ENCODE data around the gene P2RY12.

Gene P2RY12

DNA sequence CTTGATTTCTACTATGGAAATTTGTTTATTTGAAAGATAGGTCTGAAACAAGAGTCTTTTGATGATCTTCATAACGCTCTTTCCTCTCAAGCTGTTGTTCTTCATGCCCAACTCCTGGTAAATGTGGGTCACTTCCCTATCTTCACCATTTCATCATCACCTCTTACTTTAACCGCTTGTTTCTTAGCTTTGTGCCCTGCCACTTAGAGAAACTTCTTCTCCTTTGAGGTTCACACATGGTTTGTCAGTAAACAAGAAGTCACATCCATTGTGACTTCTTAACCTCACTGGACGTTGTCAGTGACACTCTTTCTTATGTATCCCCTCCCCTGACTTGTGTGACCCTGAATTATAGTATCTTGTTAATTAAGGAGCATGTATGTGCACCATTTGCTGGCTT lies 38.3 kb downstream of the P2RY12 start:
- no peak for DNase-seq (ENCODE audit: low read depth)

DNA sequence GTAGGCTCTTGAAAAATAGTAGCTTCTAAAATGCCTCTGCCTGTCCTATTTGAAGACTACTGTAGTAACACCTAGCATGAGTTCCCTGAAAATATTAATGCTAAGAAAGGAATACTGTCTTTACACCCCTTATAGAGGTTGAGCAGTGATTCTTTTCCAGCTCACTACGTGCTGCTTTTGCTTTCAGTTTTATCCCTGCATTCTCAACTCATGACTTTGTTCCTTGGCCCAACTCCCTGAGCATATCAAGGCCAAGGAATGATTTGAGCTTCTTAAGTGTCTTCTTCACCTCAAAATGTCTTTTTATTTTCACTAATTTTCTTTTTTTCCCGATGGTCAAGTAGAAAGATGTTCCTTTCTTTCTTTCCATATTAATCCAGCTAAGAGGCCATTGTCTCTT lies 38.7 kb downstream of the P2RY12 start:
- DNase-seq (ENCODE audit: low read depth) = no peak

DNA sequence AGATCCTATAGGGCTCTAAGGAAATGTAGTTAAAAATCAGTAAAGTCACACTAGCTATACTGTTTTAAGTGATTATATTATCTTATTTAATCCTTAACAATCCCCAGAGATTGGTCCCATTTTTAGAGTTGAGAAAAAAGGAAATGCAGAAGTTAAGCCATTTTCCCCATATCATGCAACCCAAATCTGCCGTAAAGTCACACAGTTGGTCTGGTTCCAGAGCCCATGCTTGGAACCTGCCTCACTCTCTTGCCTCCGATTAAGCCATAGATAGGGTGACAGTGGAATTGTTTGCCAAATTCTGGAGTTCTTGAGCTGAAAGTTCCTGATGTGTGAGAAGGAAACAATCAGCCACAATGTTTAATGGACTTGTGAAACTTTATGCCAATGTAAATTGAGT lies 52.9 kb downstream of the P2RY12 start:
- no peak for DNase-seq (ENCODE audit: low read depth)

DNA sequence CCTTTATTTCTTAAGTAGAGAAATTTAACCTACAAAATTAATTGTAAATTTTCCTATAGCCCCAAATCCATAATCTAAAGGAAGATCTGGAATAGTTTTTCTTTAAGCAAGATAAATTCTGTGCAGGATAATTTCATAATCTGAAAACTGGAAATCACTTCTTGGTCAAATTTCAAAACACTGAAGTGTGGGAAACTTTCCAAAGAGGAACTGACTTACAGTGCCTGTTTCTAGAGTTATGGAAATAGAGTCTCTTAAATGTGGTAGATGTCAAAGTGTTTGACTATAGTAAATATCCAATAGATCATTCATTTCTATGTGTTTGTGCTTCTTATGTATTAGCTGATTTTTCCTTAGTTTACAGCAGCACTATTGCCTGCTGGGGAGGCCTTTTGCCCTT lies 53.7 kb downstream of the P2RY12 start:
- no peak for DNase-seq (ENCODE audit: low read depth)

DNA sequence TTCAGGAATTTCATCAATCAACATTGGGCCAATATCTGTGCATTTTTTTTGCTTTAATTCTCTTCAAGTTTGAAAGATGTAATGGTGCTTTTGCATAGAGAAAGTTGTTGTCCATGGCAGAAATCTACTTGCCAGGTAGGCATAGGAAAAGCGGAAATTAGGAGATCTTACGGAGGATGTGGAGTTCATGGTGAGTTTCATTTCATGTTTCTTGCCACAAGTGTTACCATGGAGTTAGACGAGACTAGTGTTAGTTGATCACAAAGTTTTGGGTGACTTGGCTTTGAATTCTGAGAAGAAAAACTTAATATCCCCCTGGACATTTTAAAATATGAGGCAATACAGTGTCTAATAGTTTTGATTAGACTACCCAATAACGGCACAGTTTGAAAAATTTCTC lies 54.2 kb downstream of the P2RY12 start:
- DNase-seq (ENCODE audit: low read depth) = no peak

DNA sequence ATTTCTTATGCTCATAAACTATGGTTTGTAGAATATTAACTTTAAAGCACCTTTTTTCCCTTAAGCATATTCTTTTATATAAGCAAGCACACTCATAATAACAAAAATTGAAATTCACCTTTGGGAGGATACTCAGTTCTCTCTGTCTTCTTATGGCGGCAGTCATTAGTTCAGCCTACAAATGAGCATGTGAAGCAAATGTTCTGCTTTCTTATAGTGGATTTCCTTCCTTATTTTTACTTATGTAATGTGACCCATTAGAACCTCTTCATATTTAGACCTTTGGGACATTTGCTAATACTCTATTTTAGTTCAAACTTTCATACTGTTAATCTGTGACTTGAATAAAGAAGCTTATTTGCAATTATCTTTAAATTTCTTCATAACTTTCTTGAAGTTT lies 55.2 kb downstream of the P2RY12 start, which contains the start of gene P2RY13:
Gene P2RY13 (minus strand): TSS at position 187 of the 400 bp plus-strand sequence. CDS start 21 bp downstream, at position 166.
- DNase-seq (ENCODE audit: low read depth) = no peak

DNA sequence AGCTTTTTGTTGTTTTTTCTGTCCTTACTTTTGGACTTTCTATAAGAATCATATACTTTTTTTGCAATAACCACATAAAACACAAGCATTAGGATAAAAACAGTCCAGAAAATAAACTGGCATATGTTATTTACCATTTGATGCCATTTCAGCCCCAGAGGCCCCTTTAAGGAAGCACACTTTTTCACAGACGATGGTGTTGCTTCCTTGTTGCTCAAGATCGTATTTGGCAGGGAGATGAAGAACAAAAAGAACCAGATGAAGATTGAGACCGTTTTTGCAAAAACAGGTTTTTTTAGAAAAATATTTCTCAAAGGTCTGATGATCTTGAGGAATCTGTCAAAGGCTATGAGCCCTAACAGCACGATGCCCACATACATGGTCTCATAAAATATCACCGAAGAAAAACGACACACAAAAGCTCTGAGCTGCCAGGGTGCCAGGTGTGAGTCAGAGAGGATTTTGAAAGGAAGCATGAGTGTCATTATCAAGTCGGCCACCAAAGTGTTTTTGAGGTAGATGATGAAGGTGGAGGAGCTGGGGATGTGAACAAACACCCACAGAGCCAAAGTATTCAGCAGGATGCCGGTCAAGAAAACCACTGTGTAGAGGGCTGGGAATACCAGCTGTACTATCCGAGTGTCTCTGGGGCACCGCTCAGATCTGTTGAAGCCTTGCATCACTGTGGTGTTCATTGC lies 56.1 kb downstream of the P2RY12 start:
- no peak for DNase-seq (ENCODE audit: low read depth)

DNA sequence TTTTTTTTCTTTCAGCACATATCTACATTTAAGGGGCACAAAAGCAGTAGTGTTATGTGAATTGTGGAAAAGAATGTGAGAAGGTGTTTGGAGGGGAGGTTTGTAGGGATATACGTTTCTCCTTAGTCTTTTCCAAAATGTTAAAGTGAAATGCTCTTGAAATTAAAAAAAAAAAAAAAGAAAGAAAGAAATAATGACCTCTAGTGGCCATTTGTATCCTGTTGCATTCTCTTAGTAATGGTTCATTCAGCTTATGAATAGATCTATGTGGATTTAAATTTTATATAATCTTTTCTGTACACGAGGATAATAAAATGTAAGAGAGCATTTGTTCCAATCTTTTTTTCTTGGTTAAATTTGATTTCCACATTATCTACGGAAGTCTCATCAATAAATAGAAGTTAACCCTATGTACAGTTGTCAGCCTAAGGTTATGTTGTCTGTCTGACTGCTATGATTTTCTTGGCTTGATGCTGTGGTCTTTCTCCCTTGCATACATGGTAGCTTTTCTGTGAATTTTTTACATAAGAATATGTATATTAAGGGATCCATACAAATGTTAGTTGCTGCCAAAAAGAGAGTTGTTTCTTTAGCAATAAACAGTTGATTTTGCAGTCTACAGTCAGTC lies 56.9 kb downstream of the P2RY12 start:
- DNase-seq (ENCODE audit: low read depth) = no peak

DNA sequence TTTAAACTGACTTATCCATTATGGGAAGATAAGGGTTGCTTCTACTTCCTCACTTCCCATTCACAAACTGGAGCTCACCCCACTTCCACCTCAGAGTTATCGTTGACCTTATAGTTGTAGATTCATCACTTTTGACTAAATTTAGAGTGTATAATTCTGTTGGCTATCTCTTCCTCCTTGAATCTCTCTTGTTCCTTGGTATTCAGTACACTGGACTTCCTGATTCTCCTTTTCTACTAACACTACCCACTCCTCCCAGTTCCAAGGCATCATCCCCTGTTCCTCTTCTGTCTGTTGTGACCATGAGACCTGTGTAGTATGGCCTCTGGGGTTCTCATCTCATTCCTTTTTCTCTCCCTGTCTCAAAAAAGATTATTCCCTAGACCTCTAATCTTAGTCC lies 62.0 kb downstream of the P2RY12 start:
- no peak for DNase-seq (ENCODE audit: low read depth)

DNA sequence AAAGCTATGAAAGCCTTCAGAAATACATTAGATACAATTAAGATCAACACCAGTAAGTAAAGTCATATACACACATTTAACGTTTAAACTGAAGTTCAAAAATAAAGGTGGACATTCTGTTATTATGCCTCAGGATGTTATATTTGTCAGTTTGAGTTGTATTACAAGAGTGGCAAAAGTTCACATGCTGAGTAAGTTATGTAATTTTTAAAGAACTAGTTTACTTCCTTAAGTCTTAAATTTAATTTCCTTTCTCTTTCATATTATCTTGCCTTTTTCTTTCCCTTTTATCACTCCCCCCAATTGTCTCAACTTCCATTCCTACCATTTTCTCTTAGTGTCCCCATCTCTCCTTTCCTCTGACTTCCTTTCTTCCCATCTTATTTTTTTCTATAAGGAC lies 63.0 kb downstream of the P2RY12 start:
- no peak for DNase-seq (ENCODE audit: low read depth)

DNA sequence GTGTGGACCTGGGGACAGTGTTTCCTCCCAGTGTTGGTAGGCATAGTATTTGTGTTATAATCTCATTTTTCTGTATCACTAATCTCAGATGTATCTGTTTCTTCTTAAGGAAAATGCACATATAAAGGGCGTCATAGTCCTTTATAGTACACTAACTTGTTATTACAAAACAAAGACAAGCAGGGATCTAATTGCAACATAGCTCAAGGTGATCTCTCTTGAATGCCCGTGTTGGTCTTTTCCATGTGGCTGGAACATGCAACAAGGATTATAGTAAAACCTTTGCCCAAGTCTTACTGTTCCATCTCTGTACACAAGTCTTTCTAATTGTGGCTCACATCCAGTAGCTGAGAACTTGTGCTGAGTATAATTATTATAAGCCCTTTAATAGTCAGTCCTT lies 64.4 kb downstream of the P2RY12 start:
- DNase-seq (ENCODE audit: low read depth) = no peak

DNA sequence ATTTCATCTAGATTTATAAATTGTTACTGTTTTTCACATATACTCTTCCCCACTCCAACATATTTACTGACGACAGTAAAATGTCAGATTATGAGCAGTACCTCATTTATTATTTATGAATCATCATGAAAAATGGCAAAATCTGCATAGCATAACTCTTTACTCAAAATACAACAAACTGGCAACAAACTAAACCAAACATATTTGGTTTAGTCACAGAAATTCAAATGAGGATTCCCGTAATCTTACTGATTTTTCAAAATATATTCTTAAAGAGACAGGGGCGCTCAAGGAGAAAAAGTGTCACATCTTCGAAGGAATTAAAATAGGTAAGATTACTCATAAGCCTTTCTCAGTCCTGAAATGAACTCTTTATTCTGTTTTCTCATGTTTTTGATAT lies 64.9 kb downstream of the P2RY12 start:
- no peak for DNase-seq (ENCODE audit: low read depth)

DNA sequence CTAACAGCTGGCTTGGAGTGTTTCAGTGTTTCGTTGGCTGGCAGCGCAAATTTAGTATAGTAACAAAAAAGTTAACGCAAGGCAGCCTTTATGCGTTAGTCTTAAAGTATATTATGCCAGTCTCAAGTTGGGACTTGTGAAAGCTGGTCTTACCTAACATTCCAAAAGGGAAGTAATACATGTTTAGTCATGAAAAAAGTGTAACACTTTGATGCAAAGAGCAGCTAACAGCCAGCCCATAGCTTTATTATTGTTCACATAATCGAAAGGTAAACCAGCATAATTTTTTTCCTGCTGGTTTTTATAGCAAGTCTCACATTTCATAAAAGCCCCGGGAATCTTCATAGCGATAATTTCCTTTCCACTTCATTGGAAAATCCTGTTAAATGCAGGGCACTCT lies 65.6 kb downstream of the P2RY12 start:
- DNase-seq (ENCODE audit: low read depth) = no peak

DNA sequence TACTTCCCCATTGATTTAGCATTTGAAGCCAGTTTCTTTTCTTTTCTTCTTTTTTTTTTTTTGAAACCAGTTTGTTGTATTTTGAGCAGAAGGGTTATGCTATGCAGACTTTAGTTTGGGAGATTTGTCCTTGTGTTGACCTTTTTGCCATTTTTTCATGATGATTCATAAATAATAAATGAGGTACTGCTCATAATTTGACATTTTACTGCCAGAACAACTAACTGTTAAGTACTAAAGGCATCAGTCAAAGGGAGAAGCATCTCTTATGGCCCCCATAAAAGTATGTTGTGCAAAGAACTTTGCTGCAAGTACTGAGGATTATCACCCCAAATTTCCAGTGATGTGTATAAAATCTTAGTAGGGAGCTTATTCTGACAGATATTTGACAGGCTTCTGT lies 66.2 kb downstream of the P2RY12 start:
- no peak for DNase-seq (ENCODE audit: low read depth)

DNA sequence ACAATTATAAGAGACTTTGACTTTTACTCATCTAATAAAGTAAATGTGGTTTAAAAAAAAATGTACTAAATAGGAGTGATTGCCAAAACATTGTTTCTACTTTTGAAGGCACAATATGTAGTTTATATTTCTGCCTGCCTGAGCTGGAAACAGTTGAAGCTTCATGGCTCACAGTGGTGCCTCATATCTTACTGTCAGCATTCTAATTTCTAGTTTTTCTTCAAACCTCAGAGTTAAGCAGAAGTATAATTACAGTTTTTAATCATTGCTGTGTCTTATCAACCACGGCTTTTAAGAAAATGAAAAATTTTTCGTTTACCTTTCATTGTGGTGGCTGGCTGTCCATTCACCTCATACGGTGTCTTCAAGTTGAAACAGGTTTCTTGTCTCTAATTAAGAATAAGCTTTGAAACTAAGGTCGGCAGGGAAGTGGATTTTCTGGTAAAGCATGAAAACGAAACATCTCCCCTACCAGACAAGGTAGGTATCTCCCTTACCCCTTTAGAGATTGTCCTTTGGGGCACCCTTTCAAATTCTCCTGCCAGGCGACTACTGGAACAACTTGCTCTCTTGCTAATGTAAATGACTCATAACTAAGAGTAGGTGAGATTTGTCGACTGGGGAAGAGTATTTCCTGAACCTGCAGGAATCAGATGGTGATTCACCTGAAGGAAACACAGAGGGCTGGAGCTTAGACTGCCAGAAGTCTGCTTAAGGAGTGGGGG lies 68.1 kb downstream of the P2RY12 start, which contains the start of gene GPR87:
Gene GPR87 (minus strand): TSS at position 554 of the 725 bp plus-strand sequence. CDS start 16,720 bp downstream, outside the sequence.
- DNase-seq (ENCODE audit: low read depth) = no peak

DNA sequence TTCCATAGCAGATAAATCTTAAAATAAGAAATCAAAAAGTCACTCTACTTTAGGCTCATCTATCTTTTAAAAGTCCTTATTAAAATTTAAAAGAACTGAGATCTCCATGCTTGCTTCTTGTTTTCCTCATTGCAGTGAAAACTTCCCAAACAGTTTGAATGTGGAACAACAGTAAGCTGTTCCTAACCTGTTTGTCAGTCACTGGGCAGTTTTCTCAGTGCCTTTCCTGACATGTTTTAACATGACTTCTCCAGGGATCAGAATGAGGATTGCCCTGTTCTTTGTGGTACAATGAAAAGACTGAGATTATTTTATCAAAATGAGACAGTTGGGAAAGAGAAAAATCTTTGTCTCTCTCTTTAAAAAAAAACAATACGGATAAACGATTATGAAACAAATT lies 68.7 kb downstream of the P2RY12 start:
- no peak for DNase-seq (ENCODE audit: low read depth)

DNA sequence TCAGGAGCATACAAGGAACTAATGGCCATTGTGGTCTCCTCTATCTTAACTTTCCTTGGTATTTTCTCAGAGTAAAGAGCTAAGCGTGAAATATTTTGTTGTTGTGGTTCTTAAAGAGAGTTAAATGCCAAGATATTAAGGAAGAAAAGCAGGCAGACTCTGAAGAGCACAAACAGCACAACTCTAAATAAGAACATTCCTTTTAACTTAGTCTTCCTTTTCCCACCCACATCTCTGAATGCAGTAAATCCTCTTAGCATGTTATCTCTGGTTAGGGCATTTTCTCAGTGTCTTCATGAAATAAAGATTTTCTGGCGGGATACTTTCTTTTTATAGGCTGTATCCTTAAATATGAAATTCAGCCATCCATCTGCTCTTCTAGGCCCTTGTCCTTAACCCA lies 69.4 kb downstream of the P2RY12 start:
- DNase-seq (ENCODE audit: low read depth) = no peak

DNA sequence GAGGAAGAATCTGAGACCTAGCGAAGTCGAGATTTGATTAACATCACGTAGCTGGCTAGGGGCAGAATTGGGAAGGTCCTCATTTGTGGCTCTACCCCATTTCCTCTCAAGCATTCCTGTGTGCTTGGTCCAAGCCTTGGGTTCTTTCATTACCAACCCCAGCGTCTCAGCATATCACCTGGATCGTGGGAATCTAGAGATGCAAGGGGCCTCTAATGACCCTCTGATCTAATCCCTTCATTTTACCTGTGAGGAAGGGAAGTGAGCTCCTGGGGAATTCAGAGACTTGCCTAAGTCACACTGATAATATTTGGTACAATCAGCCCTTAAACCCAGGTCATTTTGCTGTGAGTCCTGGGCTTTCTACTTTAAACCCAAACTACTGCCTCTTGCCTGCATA lies 70.0 kb downstream of the P2RY12 start:
- DNase-seq (ENCODE audit: low read depth) = no peak

DNA sequence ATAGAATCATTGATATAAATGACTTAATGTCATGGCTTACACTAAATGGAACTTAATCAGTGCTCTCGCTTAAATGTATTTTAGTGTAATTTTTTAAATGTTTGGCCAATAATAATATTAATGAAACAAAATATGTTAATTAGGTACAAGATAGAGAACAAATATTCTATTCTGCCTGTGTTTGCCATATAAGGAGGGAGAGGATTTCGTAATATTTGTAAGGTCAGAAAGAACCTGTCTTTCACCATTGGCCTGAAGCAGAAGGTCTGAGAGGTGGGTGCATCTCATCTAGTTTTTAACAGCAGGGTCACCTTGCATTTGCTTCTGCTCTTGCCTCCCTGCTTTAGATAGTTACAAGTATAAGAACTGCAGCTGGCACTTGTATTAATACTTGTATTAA lies 70.4 kb downstream of the P2RY12 start:
- DNase-seq (ENCODE audit: low read depth) = no peak

DNA sequence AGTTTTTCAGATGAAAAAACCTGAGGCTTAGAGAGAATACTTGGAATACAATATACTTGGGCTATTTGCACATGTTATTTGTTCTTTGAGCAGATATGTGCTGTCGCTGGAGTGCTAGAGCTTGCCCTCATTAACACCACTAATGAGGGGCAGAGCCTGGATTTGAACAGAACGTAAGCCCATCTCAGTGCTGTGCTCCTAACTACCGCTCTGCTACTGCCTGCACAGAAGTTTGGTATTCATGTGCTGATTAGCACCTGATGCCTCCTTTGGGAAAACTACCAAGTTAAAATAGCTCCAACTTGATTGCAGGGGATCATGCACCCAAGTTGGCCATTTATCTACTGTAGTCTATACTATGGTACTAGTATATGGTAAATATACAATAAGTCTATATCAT lies 71.6 kb downstream of the P2RY12 start:
- DNase-seq (ENCODE audit: low read depth) = no peak

DNA sequence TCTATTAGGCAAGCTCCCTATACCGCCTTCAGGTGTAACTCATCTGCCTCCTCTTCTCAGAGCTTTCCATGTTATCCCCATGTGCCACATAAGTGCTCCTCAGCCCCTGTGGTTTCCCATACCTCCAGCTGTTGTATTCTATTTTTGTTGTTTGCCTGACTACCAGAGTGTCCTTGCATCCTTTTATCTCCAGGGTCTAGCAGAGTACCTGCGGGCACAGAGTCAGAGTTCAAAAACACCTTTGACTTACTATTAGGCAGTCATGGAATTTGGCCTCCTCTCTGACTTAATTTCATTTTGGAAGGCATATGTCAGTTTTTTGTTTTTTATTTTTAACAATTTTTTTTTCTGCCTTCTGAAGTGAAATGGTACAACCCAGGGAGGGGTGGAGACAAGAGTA lies 75.0 kb downstream of the P2RY12 start:
- no peak for DNase-seq (ENCODE audit: low read depth)

DNA sequence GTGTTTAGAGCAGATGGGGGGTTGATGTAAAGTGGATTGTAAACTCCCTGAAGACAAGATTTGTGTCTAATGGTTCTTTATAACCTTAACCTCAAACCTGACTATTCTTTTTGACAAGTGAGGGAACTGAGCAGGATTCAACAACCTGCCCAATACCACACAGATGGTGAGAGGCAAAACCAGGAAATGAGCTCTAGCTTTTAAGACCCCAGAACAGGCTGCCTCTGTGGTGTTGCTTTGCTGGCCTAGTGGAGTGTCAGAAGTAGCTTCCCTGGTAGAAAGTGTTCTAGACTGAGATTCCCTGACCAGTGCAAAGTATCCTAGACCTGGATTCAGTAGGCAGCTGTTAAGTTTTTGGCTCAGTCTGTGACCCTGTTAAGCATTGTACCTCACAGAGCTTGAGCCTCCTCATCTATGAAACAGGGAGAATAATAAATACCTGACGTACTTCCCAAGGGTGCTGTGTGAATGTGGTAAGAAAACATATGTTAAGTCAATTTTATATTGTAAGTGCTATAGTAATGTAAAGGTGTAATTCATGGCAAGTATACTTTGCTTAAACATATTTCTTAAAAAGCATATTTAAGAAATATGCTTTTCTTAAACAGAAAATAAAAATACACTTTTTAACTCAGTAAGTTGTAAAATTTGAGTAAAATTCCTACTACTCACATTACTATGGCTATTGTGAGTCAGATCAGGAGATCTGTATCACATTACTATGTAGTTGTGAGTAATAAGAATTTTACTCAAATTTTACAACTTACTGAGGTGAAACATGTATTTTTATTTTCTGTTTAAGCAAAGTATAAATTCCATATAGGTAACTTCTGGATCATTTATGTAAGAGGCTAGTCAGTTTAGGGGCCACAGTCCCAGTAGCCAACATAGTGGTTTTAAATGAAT lies 76.7 kb downstream of the P2RY12 start:
- DNase-seq (ENCODE audit: low read depth) = no peak

All from activated T-helper 9 cell treated with anti-CD3 and anti-CD28 coated beads, Interleukin-2, amount 50 U/mL, for 16 hours (primary cell).